Panc1 (cell line): ENCODE results near the gene HBG2. TPM values are rescaled to one million over a fixed set of nuclear protein-coding genes. Genes with fewer than 3 reads are reported as not detected.

Experiments used
- ATAC-seq: fragments of 200-7000 bp; cut with Tn5 transposase; 2 replicates; pipeline ENCODE4 v1.9.1; 2020; ENCODE audit warnings: mild to moderate bottlenecking, moderate library complexity
- BruUV-seq: library from RNA; stranded (reverse); fragments of 400-500 nt; replicated peaks from 2 replicates; lab custom pipeline; 2021; lab: Mats Ljungman, UMichigan
- CTCF ChIA-PET: fragments of 300-600 bp; sonication (Branson Sonifier 250); formaldehyde crosslinking; loops from one replicate; lab custom pipeline; 2022; ENCODE audit warnings: antibody characterized with exemption; lab: Charles Lee
- POLR2A ChIA-PET: fragments of 300-600 bp; sonication (Branson Sonifier 250); formaldehyde crosslinking; loops from one replicate; lab custom pipeline; 2022; ENCODE audit warnings: antibody characterized with exemption; lab: Charles Lee
- DNase-seq: peaks from one replicate; pipeline ENCODE4 v3.0.0-alpha.2; 2010; ENCODE audit warnings: low read depth, low spot score
- H3K27ac ChIP-seq: 2 replicates; pipeline ENCODE4 v1.5.1; 2011; ENCODE audit warnings: mild to moderate bottlenecking, low read length, inconsistent platforms
- H3K27me3 ChIP-seq: fragments of 200-500 bp; sonication (Bioruptor generic); 2 replicates; pipeline ENCODE4 v1.6.0; 2014; ENCODE audit warnings: low read length, inconsistent platforms; ENCODE audit not compliant: control insufficient read depth, insufficient read depth
- H3K36me3 ChIP-seq: fragments of 200-500 bp; sonication (Bioruptor generic); 2 replicates; pipeline ENCODE4 v1.5.1; 2014; ENCODE audit warnings: inconsistent platforms, mild to moderate bottlenecking, low read length, moderate library complexity; ENCODE audit not compliant: control insufficient read depth, insufficient read depth
- H3K4me1 ChIP-seq: 2 replicates; pipeline ENCODE4 v1.5.1; 2011; ENCODE audit warnings: inconsistent platforms, mild to moderate bottlenecking, low read length, moderate library complexity; ENCODE audit not compliant: control insufficient read depth, insufficient read depth
- H3K4me3 ChIP-seq, 2 experiments: 2 replicates each; pipeline ENCODE4 v1.5.1; 2011 to 2012; ENCODE audit warnings: low read depth in 2 of 2, low read length in 2 of 2, mild to moderate bottlenecking in 2 of 2, inconsistent platforms in 1 of 2, moderate library complexity in 1 of 2
- H3K9me3 ChIP-seq: fragments of 200-500 bp; sonication (Bioruptor generic); 2 replicates; pipeline ENCODE4 v1.5.1; 2014; ENCODE audit warnings: low read depth, mild to moderate bottlenecking, inconsistent platforms, low read length, moderate library complexity; ENCODE audit not compliant: control insufficient read depth, insufficient read depth
- CTCF ChIP-seq: fragments of 450-650 bp; IDR thresholded peaks from 2 replicates; pipeline ENCODE4 v1.5.1; 2017; ENCODE audit warnings: mild to moderate bottlenecking
- POLR2AphosphoS5 ChIP-seq: IDR thresholded peaks from 2 replicates; pipeline ENCODE4 v1.6.1; 2012; ENCODE audit warnings: mild to moderate bottlenecking, low read depth, low read length, moderate library complexity
- SIN3A ChIP-seq: IDR thresholded peaks from 2 replicates; pipeline ENCODE4 v1.6.1; 2012; ENCODE audit warnings: low read depth, mild to moderate bottlenecking, low read length, moderate library complexity, borderline replicate concordance; ENCODE audit not compliant: insufficient read depth
- TCF7L2 ChIP-seq: IDR thresholded peaks from 2 replicates; pipeline ENCODE4 v1.6.1; 2011; ENCODE audit warnings: mild to moderate bottlenecking, low read depth, low read length, inconsistent platforms
- in situ Hi-C: cut with HindIII; loops from 2 replicates; pipeline ENCODE4 v1.10.0; 2016; ENCODE audit warnings: low sequenced_read_pairs, low pct_unique_long_range_greater_than_20kb
- intact Hi-C: fragments of 100-400 bp; cut with micrococcal nuclease; formaldehyde crosslinking; loops from one replicate; pipeline ENCODE4 v1.10.0; 2022; ENCODE audit not compliant: unreplicated experiment
- total RNA-seq: library from RNA; stranded (reverse); gene quantifications from one replicate; pipeline ENCODE4 v1.2.1, GENCODE V29; 2021; ENCODE audit not compliant: unreplicated experiment
- TF ChIP-seq, protein P1 (sequence below), 2 experiments: IDR thresholded peaks; 2 replicates each; pipeline ENCODE4 v1.6.1; 2011 to 2012; ENCODE audit warnings: low read depth in 2 of 2, control low read depth in 1 of 2, low read length in 1 of 2, mild to moderate bottlenecking in 1 of 2, moderate library complexity in 1 of 2; ENCODE audit not compliant: insufficient read depth in 1 of 2

HBG2 gene
- total RNA-seq, 1 experiment from 2014 or later, result 6.5 TPM

GRCh38 chr11:5275369-5276110 is 21.0 kb upstream of the HBG2 start:
- no peak overlapping the region for H3K27ac ChIP-seq
- H3K4me3 ChIP-seq, result no peak overlapping the region
- ChIA-PET CTCF (no interaction called here), POLR2A (no interaction called here)
- in situ Hi-C loops (no loop called here), intact Hi-C loops (no loop called here)
- ATAC-seq (no peak), DNase-seq (no peak)
- TF ChIP-seq, protein P1, sequence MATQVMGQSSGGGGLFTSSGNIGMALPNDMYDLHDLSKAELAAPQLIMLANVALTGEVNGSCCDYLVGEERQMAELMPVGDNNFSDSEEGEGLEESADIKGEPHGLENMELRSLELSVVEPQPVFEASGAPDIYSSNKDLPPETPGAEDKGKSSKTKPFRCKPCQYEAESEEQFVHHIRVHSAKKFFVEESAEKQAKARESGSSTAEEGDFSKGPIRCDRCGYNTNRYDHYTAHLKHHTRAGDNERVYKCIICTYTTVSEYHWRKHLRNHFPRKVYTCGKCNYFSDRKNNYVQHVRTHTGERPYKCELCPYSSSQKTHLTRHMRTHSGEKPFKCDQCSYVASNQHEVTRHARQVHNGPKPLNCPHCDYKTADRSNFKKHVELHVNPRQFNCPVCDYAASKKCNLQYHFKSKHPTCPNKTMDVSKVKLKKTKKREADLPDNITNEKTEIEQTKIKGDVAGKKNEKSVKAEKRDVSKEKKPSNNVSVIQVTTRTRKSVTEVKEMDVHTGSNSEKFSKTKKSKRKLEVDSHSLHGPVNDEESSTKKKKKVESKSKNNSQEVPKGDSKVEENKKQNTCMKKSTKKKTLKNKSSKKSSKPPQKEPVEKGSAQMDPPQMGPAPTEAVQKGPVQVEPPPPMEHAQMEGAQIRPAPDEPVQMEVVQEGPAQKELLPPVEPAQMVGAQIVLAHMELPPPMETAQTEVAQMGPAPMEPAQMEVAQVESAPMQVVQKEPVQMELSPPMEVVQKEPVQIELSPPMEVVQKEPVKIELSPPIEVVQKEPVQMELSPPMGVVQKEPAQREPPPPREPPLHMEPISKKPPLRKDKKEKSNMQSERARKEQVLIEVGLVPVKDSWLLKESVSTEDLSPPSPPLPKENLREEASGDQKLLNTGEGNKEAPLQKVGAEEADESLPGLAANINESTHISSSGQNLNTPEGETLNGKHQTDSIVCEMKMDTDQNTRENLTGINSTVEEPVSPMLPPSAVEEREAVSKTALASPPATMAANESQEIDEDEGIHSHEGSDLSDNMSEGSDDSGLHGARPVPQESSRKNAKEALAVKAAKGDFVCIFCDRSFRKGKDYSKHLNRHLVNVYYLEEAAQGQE (IDR thresholded peaks at IDR 0.05; ENCODE audit: insufficient read depth in 1 of 2, low read depth in 2 of 2, low read length in 1 of 2), result no peak
- TF ChIP-seq SIN3A (no peak), CTCF (no peak), POLR2AphosphoS5 (no peak), TCF7L2 (no peak)
- H3K36me3 ChIP-seq, result no peaks in the 10 kb centered on the region
- H3K27me3 ChIP-seq, result no peaks in the 10 kb centered on the region
- H3K9me3 ChIP-seq, result no peaks in the 10 kb centered on the region
- no TSS peak for BruUV-seq
- H3K4me1 ChIP-seq, result peaks cover 4% of the 10 kb centered on the region; the same call in 1 of the 2 replicates

DNA sequence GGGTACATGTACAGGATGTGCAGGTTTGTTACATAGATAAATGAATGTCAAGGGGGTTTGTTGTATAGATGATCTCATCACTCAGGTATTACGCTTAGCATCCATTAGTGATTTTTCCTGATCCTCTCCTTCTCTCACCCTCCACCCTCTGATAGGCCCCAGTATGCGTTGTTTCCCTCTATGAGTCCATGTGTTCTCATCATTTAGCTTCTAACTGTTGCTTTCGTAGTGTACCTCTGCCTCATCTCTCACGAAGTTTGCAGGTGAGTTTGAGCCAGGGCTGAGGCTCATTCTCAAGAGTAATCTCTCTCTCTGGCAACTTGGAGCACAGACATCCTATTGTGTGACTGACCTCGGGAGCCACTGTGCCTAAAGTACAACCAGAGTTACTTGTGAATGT is 19.8 kb upstream of the HBG2 start:
- BruUV-seq, result no TSS peak

More for the DNA sequence above, 19.8 kb upstream of the HBG2 start:
- ATAC-seq (no peak), DNase-seq (no peak)
- POLR2A ChIA-PET, result no interaction called here
- no peak for TF ChIP-seq CTCF
- TF ChIP-seq, protein P1 (IDR thresholded peaks at IDR 0.05; ENCODE audit: insufficient read depth in 1 of 2, low read depth in 2 of 2, low read length in 1 of 2), result no peak
- no peak for TF ChIP-seq POLR2AphosphoS5
- TF ChIP-seq TCF7L2, result no peak
- no peak for TF ChIP-seq SIN3A
- in situ Hi-C loops, result no loop called here
- H3K9me3 ChIP-seq, result no peaks in the 10 kb centered on the region
- H3K27ac ChIP-seq, result no peak overlapping the region
- H3K4me3 ChIP-seq, result no peak overlapping the region
- no peaks in the 10 kb centered on the region for H3K36me3 ChIP-seq
- intact Hi-C loops, result no loop called here
- H3K27me3 ChIP-seq, result no peaks in the 10 kb centered on the region
- no peaks in the 10 kb centered on the region for H3K4me1 ChIP-seq
- CTCF ChIA-PET, result no interaction called here
